Neural cell (in vitro differentiated cells): Measurements from ENCODE around the gene FBXO42. TPM values are rescaled to one million over a fixed set of nuclear protein-coding genes. Genes with fewer than 3 reads are reported as not detected.

ENCODE experiments used
- H2AFZ ChIP-seq: fragments of 200-600, 300-800 bp; sonication (generic), shearing (Covaris generic); 2 replicates; pipeline ENCODE4 v1.6.0; 2014; ENCODE audit warnings: low read depth, mild to moderate bottlenecking, antibody characterized with exemption, low read length, moderate library complexity
- H3F3A ChIP-seq: fragments of 200-600 bp; shearing (Covaris generic); 2 replicates; pipeline ENCODE4 v1.6.1; 2016; ENCODE audit warnings: mild to moderate bottlenecking, moderate library complexity, mixed read lengths, antibody characterized with exemption, low read length; ENCODE audit not compliant: insufficient read depth, poor library complexity, severe bottlenecking
- H3K27ac ChIP-seq: fragments of 200-600, 300-800 bp; sonication (generic), shearing (Covaris generic); 2 replicates; pipeline ENCODE4 v1.5.1; 2014; ENCODE audit warnings: mild to moderate bottlenecking, low read length, moderate library complexity
- H3K27me3 ChIP-seq: fragments of 300-800, 200-600 bp; sonication (generic), shearing (Covaris generic); 2 replicates; pipeline ENCODE4 v1.6.0; 2014; ENCODE audit warnings: mild to moderate bottlenecking, low read depth, low read length, moderate library complexity; ENCODE audit not compliant: insufficient read depth
- H3K36me3 ChIP-seq: fragments of 300-800, 200-600 bp; sonication (generic), shearing (Covaris generic); 2 replicates; pipeline ENCODE4 v1.5.1; 2014; ENCODE audit warnings: mild to moderate bottlenecking, antibody characterized with exemption, low read length, moderate library complexity; ENCODE audit not compliant: insufficient read depth
- H3K4me2 ChIP-seq: fragments of 300-800, 200-600 bp; sonication (generic), shearing (Covaris generic); 2 replicates; pipeline ENCODE4 v1.6.0; 2014; ENCODE audit warnings: mild to moderate bottlenecking, low read length
- H3K4me3 ChIP-seq: fragments of 300-800, 200-600 bp; sonication (generic), shearing (Covaris generic); 2 replicates; pipeline ENCODE4 v1.5.1; 2014; ENCODE audit warnings: mild to moderate bottlenecking, low read length, moderate library complexity
- H3K79me2 ChIP-seq: fragments of 200-600 bp; shearing (Covaris generic); replicated peaks from 2 replicates; pipeline ENCODE4 v1.6.0; 2014; ENCODE audit warnings: mild to moderate bottlenecking, low read length, moderate library complexity; ENCODE audit not compliant: insufficient read depth
- H3K9ac ChIP-seq: fragments of 300-800, 200-600 bp; sonication (generic), shearing (Covaris generic); 2 replicates; pipeline ENCODE4 v1.6.1; 2016; ENCODE audit warnings: mild to moderate bottlenecking, low read length, mixed read lengths
- H3K9me2 ChIP-seq: fragments of 200-600 bp; shearing (Covaris generic); 2 replicates; pipeline ENCODE4 v1.6.1; 2016; ENCODE audit warnings: mild to moderate bottlenecking, low read length, mixed read lengths; ENCODE audit not compliant: insufficient read depth
- H3K9me3 ChIP-seq: fragments of 200-600, 300-800 bp; sonication (generic), shearing (Covaris generic); 2 replicates; pipeline ENCODE4 v1.6.1; 2016; ENCODE audit warnings: mild to moderate bottlenecking, mixed run types, low read length, moderate library complexity, mixed read lengths
- H4K20me1 ChIP-seq: fragments of 200-600 bp; shearing (Covaris generic); 2 replicates; pipeline ENCODE4 v1.6.1; 2016; ENCODE audit warnings: mild to moderate bottlenecking, mixed run types; ENCODE audit not compliant: insufficient read depth
- CTCF ChIP-seq: fragments of 450-650 bp; IDR thresholded peaks from 2 replicates; pipeline ENCODE4 v1.5.1; 2014; ENCODE audit warnings: antibody characterized with exemption, mild to moderate bottlenecking, moderate library complexity; ENCODE audit not compliant: poor library complexity, severe bottlenecking
- EP300 ChIP-seq: fragments of 450-650 bp; conservative IDR thresholded peaks from 2 replicates; pipeline ENCODE4 v1.6.1; 2014; ENCODE audit warnings: antibody characterized with exemption, mild to moderate bottlenecking, moderate library complexity; ENCODE audit not compliant: poor library complexity, severe bottlenecking
- EZH2 ChIP-seq: fragments of 200-600, 300-800 bp; shearing (Covaris generic), sonication (generic); IDR thresholded peaks from 2 replicates; pipeline ENCODE4 v1.6.1; 2014; ENCODE audit warnings: antibody characterized with exemption, low read length, borderline replicate concordance, mild to moderate bottlenecking; ENCODE audit not compliant: insufficient read depth, poor library complexity, severe bottlenecking
- MXI1 ChIP-seq: fragments of 450-650 bp; conservative IDR thresholded peaks from 2 replicates; pipeline ENCODE4 v1.6.1; 2014; ENCODE audit warnings: antibody characterized with exemption, mild to moderate bottlenecking; ENCODE audit not compliant: poor library complexity, severe bottlenecking
- POLR2AphosphoS5 ChIP-seq: IDR thresholded peaks from 2 replicates; pipeline ENCODE4 v1.6.1; 2012
- RAD21 ChIP-seq: fragments of 450-650 bp; conservative IDR thresholded peaks from 2 replicates; pipeline ENCODE4 v1.6.1; 2014; ENCODE audit warnings: antibody characterized with exemption, mild to moderate bottlenecking, moderate library complexity
- REST ChIP-seq: IDR thresholded peaks from 2 replicates; pipeline ENCODE4 v1.6.1; 2012; ENCODE audit warnings: borderline replicate concordance
- SMC3 ChIP-seq: fragments of 450-650 bp; conservative IDR thresholded peaks from 2 replicates; pipeline ENCODE4 v1.6.1; 2014; ENCODE audit warnings: antibody characterized with exemption, mild to moderate bottlenecking, moderate library complexity; ENCODE audit not compliant: poor library complexity
- TAF1 ChIP-seq: IDR thresholded peaks from 2 replicates; pipeline ENCODE4 v1.6.1; 2012; ENCODE audit warnings: low read depth
- polyA plus RNA-seq: library from polyadenylated mRNA; depleted of rRNA; stranded (reverse); fragments of >200 nt; gene quantifications from 2 replicates; pipeline ENCODE4 v1.2.3, GENCODE V29; 2014

FBXO42 gene
- polyA plus RNA-seq, 1 donor from 2014 or later, result 30.1 TPM

GRCh38 chr1:16397120-16397519 is 44.8 kb upstream of the FBXO42 start:
- H3K36me3 ChIP-seq, result no peaks in the 10 kb centered on the region

GRCh38 chr1:16396591-16396990 is 44.3 kb upstream of the FBXO42 start:
- H3K27ac ChIP-seq, result no peak overlapping the region
- H3K9ac ChIP-seq, result no peak overlapping the region
- no peak for TF ChIP-seq TAF1
- TF ChIP-seq CTCF, result no peak
- H3K4me3 ChIP-seq, result no peak overlapping the region
- H3F3A ChIP-seq, result no peaks in the 10 kb centered on the region
- no peaks in the 10 kb centered on the region for H3K36me3 ChIP-seq
- no peaks in the 10 kb centered on the region for H3K9me3 ChIP-seq
- no peak overlapping the region for H2AFZ ChIP-seq
- peaks cover 5% of the 10 kb centered on the region for H3K79me2 ChIP-seq
- no peaks in the 10 kb centered on the region for H3K27me3 ChIP-seq
- H3K4me2 ChIP-seq, result no peak overlapping the region
- H4K20me1 ChIP-seq, result no peaks in the 10 kb centered on the region
- H3K9me2 ChIP-seq, result no peaks in the 10 kb centered on the region

More at GRCh38 chr1:16397120-16397519, 44.8 kb upstream of the FBXO42 start:
- Histone ChIP-seq H3K4me2 (no peak overlapping the region), H4K20me1 (no peaks in the 10 kb centered on the region), H2AFZ (no peak overlapping the region), H3K9ac (no peak overlapping the region), H3K9me2 (no peaks in the 10 kb centered on the region), H3K4me3 (no peak overlapping the region), H3K27ac (no peak overlapping the region), H3K79me2 (peaks cover 4% of the 10 kb centered on the region), H3K27me3 (no peaks in the 10 kb centered on the region), H3F3A (no peaks in the 10 kb centered on the region), H3K9me3 (no peaks in the 10 kb centered on the region)
- TF ChIP-seq SMC3 (no peak), MXI1 (no peak), POLR2AphosphoS5 (no peak), EZH2 (no peak)

GRCh38 chr1:16394977-16395376 is 42.7 kb upstream of the FBXO42 start:
- Histone ChIP-seq H3K4me2 (no peak overlapping the region), H3K27ac (no peak overlapping the region), H4K20me1 (no peaks in the 10 kb centered on the region), H3K4me3 (no peak overlapping the region), H2AFZ (no peak overlapping the region), H3K36me3 (no peaks in the 10 kb centered on the region), H3K79me2 (peaks cover 20% of the 10 kb centered on the region), H3K9ac (no peak overlapping the region), H3F3A (no peaks in the 10 kb centered on the region), H3K9me2 (no peaks in the 10 kb centered on the region), H3K9me3 (no peaks in the 10 kb centered on the region), H3K27me3 (no peaks in the 10 kb centered on the region)
- TF ChIP-seq POLR2AphosphoS5 (no peak), EP300 (no peak), REST (no peak), TAF1 (no peak), RAD21 (no peak), MXI1 (no peak), CTCF (no peak), SMC3 (no peak), EZH2 (no peak)
